K562 treated with DMSO at 1 percent for 4 hours (cell line): ENCODE results near the gene PBX3. TPM values are rescaled to one million over a fixed set of nuclear protein-coding genes. Genes with fewer than 3 reads are reported as not detected.

Experiments used
- total RNA-seq: library from RNA; unstranded; fragments of 300-600 nt; gene quantifications from 2 replicates; pipeline ENCODE4 v1.2.3, GENCODE V29; 2022; ENCODE audit not compliant: insufficient read depth

PBX3 gene
- total RNA-seq = 1.6 TPM in 2 replicates

DNA sequence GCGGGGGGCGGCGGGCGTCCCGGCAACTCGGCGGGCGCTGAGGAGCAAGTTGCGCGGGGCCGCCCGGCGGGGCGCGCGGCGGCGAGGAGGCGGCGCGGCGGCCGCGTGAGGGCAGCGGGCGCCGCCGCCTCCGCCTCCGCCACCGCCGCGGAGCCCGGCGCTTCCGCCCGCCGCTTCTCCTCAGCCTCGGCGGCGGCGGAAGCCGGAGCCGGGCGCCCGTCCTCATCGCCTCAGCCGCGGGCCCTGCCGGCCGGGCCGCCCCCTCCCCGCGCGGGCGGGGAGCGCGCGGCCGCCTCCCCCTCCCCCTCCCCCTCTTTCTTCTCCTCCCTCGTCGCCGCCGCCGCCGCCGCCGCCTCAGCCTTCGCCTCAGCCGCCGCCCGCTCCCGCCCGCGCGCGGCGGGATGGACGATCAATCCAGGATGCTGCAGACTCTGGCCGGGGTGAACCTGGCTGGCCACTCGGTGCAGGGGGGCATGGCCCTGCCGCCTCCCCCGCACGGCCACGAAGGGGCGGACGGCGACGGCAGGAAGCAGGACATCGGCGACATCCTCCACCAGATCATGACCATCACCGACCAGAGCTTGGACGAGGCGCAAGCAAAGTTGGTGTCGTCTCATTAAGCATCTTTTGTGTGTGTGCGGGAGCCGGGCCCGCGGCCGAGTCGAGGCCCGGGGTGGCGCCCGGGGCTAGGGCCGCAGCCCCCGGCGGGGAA lies at the start of gene PBX3:
TSS of gene PBX3 (plus strand) at position 321 of the 712 bp plus-strand sequence.

DNA sequence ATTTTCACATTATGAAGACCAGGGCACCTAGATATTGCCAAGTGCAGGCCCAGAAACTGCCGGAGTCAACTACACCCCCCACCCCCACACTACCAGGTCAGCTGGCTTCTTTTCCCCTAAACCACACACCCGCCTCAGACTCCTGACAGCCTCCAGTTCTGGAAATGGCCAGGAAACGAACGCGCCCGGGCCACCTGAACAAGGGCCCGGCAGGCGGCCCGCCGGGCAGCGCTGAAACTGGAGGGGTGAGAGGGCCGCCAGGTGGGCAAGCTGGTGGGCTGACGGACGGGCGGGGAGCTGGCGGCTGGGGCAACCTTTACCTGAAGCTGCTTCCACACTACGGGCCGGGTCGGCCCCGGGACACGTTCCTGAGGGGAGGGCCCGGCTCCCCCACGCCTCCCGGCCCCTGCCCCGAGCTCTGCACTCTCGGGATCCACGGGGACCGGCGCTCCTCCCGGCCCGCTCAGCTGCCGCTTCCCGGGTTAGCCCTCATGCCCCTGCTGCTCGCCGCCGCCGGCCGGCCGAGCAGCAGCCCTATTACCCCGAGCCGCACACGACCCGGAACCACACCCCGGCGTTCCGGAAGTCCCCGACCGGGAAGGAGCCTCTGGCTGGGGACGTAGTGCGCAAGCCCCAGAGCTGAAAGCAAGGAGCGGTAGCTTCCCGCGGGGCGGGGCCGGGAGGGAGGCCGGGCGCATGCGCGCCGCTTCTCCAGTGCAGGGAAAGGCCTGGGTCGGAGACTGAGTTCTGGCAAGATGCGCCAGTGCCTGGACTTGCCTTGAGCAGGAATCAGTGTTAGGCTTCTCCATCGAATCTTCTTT lies 40.3 kb upstream of the PBX3 start, which contains the start of gene MAPKAP1:
TSS of gene MAPKAP1 (minus strand) at position 558 of the 821 bp plus-strand sequence. CDS start 34,634 bp downstream, outside the sequence.

Other genes starting within 250 kb of the PBX3 start
- 45.2 and 47.9 TPM in 2 replicates for gene MAPKAP1, start 40.2 kb upstream of the PBX3 start, total RNA-seq